Right lobe of liver (tissue), 4 donors: Measurements from ENCODE around the gene AGAP3.

ENCODE experiments used
- POLR2A ChIP-seq: fragments of 450-650 bp; IDR thresholded peaks from one replicate; pipeline ENCODE4 v1.6.1; 2017; ENCODE audit warnings: antibody characterized with exemption, mild to moderate bottlenecking
- TF ChIP-seq, protein P1 (sequence below), 4 donors: fragments of 200-600 bp in 3 of 4; fragments of 450-650 bp in 1 of 4; IDR thresholded peaks; one replicate each; pipeline versions ENCODE4 v1.5.1 to v1.8.0; 2016 to 2022; ENCODE audit warnings: antibody characterized with exemption in 4 of 4, mild to moderate bottlenecking in 2 of 4
- donor health status: DM: no; HTN: no; CAD: no.
- donor health status: DM: no; HTN: no; CAD: no.
- donor health status: DM: no; HTN: yes; CAD: no.

DNA sequence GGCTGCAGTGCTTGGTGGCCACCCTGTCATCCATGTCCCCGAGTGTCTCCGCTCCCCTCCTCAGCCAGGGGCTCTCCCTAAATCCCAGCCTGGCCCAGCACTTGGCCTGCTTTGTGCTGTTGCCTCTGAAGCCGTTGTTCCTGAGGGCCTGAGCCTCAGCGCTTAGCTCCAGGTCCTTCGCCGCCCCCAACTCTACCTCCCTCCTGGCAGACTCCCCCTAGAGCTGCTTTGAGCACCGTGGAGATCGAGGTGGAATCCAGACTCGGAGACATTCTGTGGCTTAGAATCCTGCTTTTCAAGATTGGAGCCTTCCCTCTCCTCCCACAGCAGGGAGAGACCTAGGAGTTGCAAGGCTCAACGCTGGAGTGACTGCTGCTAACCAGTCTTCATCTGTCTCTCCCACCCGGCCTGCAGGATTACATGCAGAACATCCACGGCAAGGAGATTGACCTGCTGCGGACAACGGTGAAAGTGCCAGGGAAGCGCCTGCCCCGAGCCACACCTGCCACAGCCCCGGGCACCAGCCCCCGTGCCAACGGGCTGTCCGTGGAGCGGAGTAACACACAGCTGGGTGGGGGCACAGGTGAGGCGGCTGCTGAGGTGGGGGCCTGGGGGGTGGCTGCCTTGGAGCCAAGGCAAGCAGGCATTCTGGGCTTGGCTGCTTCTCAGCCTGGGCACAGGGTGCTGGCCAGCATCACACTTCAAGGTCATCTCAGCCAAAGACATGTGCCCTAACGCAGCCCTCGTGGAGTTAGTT is 47.9 kb downstream of the AGAP3 start:
- TF ChIP-seq, protein P1, sequence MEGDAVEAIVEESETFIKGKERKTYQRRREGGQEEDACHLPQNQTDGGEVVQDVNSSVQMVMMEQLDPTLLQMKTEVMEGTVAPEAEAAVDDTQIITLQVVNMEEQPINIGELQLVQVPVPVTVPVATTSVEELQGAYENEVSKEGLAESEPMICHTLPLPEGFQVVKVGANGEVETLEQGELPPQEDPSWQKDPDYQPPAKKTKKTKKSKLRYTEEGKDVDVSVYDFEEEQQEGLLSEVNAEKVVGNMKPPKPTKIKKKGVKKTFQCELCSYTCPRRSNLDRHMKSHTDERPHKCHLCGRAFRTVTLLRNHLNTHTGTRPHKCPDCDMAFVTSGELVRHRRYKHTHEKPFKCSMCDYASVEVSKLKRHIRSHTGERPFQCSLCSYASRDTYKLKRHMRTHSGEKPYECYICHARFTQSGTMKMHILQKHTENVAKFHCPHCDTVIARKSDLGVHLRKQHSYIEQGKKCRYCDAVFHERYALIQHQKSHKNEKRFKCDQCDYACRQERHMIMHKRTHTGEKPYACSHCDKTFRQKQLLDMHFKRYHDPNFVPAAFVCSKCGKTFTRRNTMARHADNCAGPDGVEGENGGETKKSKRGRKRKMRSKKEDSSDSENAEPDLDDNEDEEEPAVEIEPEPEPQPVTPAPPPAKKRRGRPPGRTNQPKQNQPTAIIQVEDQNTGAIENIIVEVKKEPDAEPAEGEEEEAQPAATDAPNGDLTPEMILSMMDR (IDR thresholded peaks at IDR 0.05) = no peak
- no peak for TF ChIP-seq POLR2A
